ENCODE results near the gene TBL3.

DNA sequence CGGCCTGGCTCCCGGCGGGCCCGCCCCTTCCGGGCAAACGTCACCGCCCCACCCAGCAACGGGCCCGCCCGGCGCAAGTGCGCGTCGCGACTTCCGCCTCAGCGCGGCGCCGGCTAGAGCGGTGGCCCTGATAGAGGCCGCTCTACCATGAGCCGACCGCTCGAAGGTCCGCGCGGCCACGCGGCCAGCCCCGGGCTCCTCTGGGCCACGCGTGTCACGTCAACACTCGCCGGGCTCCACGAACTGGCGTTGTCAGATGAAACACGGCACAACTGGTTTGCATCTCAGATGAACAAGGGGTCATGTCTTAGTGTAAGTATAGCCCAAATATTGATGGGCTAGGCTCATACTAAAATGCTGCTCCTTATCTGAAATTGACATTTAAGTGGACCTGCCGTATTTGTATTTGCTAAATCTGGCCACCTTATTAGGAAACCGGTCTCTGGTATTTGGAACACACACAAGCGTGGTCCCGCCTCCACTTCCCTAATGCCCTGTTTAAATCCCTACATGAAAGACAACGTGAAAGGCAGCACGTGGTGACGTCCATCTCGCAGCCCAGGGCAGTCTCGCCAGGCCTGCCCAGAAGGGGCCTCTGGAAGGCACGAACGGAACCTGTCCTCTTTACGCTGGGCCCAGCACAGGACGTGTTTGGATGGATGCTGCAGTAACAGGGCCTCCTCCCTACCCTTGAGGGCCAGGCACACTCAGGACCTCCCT lies 38.1 kb downstream of the TBL3 start, which contains the start of gene ZNF598:
- TF ChIP-seq, protein P1, sequence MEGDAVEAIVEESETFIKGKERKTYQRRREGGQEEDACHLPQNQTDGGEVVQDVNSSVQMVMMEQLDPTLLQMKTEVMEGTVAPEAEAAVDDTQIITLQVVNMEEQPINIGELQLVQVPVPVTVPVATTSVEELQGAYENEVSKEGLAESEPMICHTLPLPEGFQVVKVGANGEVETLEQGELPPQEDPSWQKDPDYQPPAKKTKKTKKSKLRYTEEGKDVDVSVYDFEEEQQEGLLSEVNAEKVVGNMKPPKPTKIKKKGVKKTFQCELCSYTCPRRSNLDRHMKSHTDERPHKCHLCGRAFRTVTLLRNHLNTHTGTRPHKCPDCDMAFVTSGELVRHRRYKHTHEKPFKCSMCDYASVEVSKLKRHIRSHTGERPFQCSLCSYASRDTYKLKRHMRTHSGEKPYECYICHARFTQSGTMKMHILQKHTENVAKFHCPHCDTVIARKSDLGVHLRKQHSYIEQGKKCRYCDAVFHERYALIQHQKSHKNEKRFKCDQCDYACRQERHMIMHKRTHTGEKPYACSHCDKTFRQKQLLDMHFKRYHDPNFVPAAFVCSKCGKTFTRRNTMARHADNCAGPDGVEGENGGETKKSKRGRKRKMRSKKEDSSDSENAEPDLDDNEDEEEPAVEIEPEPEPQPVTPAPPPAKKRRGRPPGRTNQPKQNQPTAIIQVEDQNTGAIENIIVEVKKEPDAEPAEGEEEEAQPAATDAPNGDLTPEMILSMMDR (conservative IDR thresholded peaks at IDR 0.05): no peak
- TF ChIP-seq EZH2 (IDR thresholded peaks at IDR 0.05; ENCODE audit: low read depth): no peak
